Amniotic epithelial cell (primary cell): ENCODE results near the gene AGXT.

Experiments used
- DNase-seq: peaks from one replicate; pipeline ENCODE4 v3.0.0-alpha.2; 2010; ENCODE audit warnings: low read depth

Gene AGXT

DNA sequence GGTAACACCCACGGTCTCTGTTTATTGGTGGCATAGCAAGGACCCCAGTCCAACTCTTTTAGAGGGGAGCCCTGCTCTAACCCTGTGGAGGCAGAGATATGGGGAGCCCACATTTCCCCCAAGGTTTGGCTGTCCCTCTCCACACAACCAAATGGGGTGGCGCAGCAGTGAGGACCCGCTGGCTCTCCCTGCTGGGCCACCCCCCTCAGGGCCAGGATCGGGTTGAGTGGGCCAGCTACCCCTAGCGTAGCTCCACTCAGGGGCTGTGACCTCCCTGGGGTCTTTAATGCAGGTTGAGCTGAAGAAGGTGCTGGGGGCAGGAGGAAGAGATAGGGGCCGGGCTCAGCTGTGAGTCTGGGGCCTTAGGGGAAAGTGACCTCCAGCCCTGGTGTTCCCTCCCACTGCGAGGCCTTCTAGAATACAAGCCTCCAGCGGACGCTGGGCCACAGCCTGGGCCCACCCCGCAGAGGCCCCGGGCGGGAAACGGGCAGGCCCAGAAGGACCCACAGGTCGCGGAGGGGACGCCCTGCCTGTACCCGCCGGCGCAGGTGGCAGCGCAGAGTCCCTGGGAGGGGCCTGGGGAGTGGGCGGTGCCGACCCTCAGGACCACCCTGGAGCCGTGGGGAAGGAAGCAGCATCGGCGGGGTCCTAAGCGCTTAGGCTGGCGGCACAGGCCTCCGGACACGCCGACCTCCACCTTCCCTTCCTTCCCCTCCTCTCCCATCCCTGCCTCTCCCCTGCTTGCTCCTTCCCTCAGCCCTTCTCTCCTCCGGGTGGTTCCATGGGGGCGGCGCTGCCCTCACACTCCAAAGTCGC lies 47.1 kb downstream of the AGXT start:
- no peak for DNase-seq

DNA sequence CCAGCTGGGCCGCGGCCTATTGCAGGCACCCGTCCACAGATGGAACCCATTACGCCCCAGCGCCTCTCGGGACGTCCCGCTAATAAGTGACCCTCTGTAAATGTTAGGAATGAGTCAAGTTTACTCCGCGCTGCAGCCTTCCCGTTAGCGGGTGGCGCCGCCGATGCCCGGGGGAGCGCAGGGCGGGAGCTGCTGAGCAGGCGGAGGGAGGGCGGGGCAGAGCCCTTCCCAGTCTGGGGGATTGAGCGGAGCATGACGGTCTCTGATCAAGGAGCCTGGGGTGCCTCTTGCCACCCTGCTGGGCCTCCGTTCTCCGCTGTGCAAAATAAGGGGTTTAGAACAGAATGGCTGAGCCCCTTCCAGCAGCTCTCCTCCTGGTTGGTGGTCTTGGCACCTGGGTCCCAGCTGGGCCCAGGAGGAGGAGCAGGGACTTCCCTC lies 48.0 kb downstream of the AGXT start:
- peak; percentile 28 for DNase-seq

DNA sequence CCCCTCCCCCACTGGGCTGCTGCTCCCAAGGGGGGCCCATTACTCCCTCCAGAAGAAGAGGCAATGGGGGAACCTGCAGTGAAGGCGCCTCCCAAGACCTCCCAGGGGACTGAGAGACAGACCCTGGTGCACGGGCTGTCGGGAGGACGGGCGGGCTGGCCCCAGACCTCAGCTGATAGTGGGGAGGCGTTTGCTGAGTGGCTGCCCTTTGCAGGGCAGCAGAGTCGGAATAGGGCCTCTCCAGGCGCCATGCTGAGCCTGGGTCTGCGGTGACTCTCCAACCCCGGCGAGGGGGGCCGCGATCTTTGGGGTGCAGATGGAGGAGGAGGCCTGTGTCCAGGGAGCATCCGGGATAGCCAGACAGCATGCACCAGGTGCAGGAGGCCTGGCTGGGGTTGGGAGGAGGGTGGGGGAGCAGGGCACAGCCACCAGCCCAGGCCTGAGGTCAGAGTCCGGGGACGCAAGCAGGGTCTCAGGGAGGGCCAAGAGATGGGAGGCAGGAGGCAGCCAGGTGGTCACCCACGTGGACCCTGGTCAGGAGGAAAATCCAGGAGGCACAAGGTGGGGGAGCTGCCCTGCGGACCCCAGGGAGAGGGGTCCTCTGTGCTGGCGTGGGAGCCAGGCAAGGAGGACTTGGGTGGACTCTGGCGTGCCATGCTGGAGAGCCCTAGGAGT lies 48.5 kb downstream of the AGXT start:
- no peak for DNase-seq

DNA sequence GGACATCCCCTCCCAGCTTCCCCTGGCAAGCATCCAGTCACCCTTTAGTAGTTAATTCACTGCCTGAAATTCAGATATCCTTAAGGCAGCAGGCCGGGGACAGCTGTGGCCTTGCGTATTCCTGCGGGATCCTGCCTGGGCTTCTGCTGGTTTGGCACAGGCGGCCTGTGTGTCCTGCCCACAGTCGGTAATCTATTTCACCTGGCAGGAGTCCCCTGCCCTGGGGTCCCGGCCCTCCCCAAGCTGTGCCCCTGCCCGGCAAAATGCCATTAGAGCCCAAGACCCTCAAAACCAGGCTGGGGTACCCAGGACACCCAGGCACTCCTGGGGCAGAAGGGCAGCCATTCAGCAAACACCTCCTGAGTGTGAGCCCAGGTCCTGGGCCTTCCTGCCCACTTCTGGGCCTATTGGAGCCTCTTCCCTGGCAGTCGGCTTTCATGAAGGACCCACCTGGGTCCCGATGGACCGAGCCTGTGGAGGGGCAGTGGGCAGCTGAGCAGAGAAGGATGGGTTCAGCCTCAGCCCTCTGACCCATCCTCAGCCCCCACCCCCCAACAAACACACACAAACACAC lies 49.1 kb downstream of the AGXT start:
- no peak for DNase-seq

DNA sequence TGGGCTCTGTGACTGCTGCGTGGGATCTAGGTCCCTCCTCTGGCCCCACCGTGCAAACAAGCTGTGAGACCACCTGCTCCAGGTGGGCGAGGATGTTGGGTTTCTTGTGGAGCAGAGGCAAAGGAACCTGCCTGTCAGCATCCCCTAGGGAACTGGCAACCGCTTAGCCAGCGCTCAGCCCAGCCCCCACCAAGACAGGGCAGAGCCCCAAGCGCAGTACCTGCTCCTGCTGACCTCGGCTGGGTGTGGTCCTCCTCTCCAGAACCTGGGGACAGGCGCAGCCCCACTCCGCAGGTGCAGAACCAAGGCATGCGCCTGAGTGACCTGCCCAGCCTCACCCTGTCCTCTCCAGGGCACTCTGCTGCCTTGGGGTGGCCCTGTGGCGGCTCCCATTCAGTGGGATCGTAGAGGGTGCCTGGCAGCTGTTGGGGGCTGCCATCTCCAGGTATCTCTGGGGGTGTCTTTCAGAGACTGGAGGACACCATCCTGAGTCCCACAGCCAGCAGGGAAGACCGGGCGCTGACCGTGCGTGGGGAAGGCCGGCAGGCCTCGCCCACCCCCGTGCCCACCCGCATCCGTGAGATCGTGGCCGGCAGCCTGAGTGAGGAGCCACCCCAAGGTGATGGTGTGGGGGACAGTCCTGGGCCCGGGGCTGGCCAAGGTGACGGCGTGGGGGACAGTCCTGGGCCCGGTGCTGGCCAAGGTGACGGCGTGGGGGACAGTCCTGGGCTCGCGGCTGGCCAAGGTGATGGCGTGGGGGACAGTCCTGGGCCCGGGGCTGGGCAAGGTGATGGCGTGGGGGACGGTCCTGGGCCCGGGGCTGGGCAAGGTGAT lies 49.9 kb downstream of the AGXT start:
- no peak for DNase-seq

DNA sequence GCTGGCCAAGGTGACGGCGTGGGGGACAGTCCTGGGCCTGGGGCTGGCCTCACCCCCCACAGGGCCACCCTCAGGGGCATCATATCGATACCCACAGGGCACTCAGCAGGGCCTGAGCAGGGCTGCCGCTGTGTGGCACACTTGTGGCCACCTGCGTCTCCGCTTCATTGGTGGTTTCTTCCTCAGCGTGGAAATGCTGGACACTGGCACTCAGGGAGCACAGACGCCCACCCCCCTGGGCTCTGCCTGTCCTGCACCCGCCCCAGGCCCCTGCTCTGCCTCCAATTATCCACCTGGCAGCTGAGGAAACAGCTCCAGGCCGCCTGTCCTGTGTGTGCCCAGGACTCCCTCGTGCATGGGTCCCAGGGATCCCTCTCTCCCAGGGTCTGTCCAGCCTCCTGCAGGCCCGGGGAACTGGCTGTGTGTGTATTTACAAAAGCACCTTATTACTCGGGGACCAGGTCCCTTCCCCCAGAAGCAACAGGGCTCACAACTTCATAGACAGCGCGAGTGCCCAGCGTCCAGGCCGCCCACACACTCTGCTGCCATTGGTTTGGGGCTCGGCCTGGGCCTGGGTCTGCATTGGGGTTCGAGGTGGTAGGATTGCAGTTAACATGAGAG lies 50.6 kb downstream of the AGXT start:
- no peak for DNase-seq

DNA sequence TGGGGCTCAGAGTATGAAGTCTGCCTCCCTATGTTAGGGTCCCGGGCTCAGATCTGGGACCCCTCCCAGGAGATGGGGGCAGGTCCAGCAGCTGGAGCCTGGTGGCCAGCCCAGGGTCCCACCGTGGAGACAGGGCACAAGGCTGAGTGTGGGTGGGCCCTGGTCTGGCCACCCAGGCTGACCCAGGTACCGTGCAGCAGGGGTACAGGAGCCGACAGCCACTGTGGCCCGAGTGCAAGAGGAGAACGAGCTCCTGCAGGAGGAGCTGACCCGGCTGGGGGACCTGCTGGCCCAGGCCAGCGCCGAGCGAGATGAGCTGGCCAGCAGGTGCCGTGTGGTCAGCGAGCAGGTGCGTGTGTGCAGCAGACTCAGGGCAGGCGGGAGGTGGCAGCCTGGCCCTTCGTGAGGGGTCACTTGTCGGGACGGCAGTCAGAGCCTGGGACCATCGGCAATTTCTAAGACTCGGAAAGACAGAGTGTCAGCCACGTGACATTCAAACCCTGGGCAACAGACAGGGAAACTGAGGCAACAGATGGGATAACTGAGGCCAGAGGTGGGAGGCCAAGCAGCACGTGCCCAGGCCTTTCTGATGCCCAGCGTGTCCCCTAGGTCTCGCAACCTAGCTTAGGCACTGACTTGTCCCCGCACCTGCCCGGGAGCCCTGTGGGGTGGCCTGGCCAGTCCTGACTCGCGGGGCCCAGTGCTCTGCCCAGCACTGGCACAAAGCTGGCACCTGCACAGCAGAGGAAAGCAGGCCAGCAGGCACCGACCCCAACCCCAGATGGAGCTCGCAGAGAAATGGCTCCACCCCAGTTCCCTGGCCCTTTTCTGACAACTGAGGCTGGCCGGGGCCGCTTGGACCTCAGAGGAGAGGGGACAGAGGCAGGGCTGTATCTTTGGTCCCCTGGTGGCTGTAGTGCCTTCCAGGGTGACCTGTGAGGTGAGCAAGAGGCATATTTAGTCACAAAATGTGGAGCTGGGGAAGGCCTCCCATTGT lies 51.5 kb downstream of the AGXT start:
- no peak for DNase-seq

DNA sequence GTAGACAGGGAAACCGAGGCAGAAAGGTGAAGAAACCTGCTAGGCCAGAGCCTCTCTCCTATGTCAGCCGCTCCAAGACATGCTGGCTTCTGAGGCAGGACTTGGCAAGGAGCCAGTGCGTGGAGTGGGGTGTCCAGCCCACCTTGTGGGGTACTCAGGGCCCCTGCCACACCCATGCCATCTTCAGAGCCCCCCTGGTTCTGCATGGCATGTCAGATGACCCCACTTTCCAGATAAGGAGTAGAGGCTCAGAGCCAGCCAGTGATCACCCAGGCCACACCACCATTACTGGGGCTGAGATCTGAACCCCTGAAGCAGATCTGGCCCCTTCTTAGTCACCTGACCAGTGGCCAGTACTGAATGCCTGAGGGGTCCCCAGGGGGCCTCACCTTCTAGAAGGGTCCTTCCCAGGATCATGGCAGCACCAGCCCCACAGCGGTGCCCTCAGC lies 52.2 kb downstream of the AGXT start:
- peak; percentile 7 for DNase-seq

DNA sequence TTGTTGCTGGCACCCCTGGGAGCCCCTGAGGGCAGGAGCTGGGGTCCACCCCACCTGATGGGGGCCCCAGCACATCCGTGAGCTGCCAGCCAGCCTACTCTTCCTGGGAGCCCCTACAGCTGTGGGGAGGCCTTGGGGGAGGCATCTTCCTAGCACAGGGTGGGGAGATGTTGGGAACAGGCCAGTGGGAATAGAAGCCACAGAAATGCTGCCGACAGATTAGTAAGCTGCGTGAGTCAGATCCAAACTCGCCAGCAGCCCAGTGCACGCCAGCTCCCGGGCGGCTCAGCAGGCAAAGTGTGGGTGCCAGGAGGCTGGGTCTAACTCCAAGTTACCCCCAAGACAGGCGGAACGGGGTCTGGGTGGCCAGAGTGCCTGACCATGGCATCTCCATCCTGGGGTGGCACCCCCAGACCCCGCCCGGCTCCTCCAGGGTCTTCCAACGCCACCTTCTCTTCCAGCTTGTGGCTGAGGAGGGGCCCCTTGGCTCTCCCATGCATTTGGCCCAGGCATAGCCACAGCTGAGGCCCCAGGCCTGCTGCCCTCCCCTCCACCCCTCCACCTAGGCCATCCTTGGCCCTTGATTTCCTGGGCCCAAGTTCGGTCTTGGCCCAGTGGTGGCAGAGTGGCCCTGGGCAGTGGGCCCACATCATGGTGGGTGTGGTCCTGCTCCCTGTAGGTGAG lies 52.8 kb downstream of the AGXT start:
- DNase-seq: peak; percentile 94

DNA sequence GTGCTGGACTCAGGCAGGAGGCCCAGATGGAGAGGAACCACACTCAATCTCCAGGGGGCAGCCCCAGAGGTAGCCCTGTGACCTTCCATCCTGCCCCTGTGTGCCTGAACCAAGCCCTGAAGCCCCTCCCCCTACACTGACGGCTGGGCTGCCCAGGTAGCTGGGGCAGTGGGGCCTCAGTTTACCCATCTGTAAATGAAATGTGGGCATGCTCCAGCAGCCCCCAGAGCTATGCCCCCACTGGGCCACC lies 53.3 kb downstream of the AGXT start:
- DNase-seq: no peak

DNA sequence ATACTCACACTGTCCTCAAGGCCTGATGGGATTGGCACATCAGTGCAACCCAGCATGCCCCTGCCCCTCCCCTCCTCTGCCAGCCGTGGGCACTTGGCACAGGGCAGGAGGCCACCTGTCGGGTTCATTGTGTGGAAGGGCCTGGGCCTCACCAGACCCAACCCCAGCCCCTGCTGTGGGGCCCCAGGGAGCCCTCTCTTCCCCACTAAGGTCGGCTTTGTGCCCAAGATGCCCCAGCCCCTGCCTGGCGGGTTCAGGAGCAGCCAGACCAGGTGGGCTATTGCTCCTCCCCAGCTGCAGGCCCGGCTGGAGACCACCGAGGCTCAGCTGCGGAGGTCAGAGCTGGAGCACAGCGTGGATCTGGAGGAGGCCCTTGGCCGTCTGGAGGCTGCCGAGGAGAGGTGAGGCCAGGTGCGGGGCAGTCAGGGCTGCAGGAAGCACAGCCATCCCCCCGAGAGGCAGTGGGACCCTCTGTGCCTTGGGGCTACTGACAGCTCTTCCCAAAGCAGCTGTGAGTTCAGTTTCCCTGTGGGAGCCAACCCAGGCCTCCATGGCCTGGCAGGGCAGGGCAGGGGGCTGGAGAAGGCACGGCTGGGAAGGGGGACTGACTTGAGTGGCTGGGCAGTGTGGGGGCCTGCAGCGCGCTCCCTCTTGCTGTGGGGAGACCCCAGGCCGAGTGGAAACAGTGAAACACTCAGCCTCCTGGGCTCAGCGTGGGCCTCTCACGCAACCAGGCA lies 53.8 kb downstream of the AGXT start:
- DNase-seq: no peak

DNA sequence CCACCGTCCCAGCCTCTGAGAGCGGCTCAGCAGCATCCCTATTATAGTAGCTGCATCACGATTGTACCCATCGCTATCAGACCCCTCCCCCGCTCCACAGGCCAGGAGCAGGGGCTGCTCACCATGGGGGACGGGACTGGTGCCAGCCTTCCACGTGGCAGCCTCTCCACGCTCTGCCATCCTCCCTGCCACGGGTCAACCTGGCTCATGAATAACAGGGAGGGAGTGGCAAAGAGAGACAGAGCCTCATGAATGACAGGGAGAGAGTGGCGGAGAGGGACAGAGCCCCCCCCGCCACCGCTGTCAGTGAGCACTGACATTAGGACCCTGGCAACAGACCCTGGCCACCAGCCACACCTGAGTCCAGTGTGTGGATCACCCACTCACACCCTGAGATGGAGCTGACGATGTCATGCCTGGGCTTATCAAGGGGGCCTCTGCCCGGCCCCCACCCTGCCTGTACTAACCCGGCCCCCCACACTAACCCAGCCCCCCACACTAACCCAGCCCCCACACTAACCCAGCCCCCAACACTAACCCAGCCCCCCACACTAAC lies 54.4 kb downstream of the AGXT start:
- no peak for DNase-seq

DNA sequence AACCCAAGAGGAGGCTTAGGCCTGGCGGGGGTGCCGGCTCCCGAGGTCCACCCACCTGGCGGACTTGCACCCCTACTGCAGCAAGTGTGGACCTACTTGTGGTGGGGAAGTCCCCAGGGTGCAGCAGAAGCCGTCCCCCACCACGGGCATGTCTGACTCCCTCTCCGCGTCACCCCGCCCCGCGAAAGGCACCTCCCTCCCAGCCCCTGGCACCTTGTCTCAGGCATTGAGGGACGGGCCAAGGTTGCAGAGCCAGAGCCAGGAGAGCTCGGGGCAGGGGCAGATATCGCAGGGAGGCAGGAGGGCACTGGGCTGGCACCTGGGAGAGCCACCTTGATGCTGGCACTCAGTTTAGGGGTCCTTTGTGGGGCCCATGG lies 56.6 kb downstream of the AGXT start:
- no peak for DNase-seq

DNA sequence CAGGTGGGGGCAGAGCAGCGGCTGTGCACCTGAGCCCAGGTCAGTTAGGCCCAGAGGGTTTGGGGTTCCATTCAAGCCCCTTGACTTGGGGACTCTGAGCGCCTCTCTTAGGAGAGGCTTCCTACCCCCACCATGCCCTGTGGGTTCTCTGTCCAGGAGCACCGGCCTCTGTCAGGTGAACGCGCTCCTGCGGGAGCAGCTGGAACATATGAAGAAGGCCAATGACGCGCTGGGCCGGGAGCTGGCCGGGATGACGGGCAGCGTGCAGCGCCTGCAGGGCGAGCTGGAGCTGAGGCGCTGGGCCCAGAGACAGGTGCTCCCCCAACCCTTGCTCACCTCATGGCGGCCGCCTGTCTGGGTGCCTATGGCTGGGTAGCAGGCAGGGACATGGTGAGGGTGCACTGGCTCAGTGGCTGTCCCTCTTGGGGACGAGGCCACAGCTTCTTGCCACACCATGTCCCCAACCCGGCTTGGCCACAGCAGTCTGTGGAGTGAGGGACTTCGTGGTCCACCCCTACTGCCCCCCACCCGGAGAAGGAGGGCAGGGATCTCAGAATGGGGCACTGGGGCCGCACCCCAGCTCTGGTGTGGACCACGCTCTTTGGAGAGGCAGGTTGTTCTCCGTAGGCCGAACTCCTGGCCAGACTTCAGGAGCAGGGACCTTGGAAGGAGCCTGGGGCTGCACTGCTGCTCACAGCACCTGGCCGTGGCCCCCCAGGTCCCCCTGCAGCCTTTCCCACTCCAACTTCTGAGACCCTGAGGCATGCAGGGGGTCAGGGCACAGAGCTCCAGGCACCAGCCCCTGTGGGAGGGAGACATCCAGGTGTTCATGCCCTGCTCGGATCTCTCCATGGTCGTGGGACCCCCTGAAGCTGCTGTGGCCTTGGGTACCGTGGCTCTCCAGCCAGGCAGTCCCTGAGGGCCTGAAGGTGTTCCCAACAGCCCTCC lies 57.2 kb downstream of the AGXT start:
- DNase-seq: no peak

DNA sequence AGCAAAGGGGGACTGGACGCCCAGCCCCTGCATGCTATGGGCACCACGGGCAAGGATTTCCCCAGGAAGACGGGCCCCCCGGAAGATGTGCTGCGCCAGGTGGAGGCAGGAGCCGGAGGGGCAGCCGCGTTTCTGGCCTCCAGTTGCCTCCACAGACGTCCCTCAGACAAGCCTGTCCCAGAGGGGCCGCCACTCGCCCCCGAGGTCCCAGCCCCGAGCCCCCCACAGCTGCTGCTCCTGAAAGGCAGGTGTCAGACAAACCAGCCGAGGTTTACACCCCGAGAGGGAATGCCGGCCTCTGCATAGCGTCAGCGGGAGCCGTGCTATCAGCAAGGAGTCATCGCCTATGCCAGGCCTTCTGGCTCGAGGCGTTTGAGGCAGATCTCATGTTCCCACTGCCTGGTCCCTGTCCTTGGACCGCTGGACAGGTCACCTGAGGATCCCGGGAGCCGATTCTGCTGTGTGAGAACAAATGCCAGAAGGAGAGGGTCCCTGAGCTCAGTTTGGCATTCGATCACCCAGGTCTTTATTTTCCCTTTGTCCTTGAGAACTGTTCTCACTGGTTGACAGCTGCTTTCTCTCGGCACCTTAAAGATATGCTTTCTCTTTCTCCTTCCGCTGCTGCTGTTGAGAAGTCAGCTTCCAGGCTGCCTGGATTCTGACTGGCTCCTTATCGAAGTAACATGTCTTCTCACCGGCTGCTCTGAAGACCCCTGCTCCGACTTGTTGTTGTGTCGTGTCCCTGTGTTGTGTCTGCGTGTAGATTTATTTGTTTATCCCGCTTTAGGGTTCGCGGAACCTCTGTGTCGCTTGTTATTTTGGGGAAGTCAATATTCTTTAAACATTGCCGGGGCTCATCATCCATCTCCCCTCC lies 58.1 kb downstream of the AGXT start:
- DNase-seq: peak; percentile 46

DNA sequence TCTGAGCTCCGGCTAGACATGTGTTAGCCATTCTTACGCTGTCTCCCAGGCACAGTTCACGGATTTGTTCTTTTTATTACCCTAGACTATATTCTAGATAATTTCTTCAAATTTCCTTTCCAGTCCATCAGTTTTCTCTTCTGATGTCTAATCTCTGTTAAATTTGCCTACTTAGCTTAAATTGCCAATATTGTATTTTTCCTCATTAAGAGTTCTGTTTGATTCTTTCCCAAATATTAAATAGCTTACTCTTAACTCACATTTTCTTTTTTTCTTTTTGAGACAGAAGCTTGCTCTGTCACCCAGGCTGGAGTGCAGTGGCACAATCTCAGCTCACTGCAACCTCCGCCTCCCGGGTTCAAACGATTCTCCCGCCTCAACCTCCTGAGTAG lies 58.8 kb downstream of the AGXT start:
- no peak for DNase-seq
